ENCODE data around the gene AXDND1. TPM values are rescaled to one million over a fixed set of nuclear protein-coding genes. Genes with fewer than 3 reads are reported as not detected.

Gene AXDND1
- total RNA-seq, 4 donors from 2014 or later: 2.5 TPM; not detected in 3

GRCh38 chr1:179590671-179591070 lies 224.9 kb downstream of the AXDND1 start:
- no peak overlapping the region for H3K27ac ChIP-seq (replicated peaks in 1 of 4)
- no peak for DNase-seq (ENCODE audit: extremely low spot score)
- intact Hi-C loops (cut with DNase I): no loop called here

GRCh38 chr1:179591253-179591591 lies 225.5 kb downstream of the AXDND1 start:
- peaks cover 6 to 15% (median 14%) of the 10 kb centered on the region in 4 donors for H3K4me1 ChIP-seq
- H3K36me3 ChIP-seq: no peaks in the 10 kb centered on the region
- no peak for DNase-seq (ENCODE audit: extremely low spot score)
- H3K4me3 ChIP-seq: peak overlapping the region; percentile 22 to 36 (median 30)
- H3K9me3 ChIP-seq: no peaks in the 10 kb centered on the region
- peaks cover 0 to 44% (median 14%) of the 10 kb centered on the region in 4 donors for H3K27me3 ChIP-seq
- H3K27ac ChIP-seq (replicated peaks in 1 of 4): no peak overlapping the region
- intact Hi-C loops (cut with DNase I): no loop called here
- 35% methylated on average over 7 of the region's 7 CpGs for WGBS
- no peak for TF ChIP-seq EP300 (IDR thresholded peaks at IDR 0.05)
- no peak for TF ChIP-seq CTCF (IDR thresholded peaks at IDR 0.05)
- TF ChIP-seq POLR2AphosphoS5 (IDR thresholded peaks at IDR 0.05): no peak
- TF ChIP-seq POLR2A (IDR thresholded peaks at IDR 0.05; ENCODE audit: low read depth): no peak

More at GRCh38 chr1:179590671-179591070, 224.9 kb downstream of the AXDND1 start:
- no peaks in the 10 kb centered on the region for H3K9me3 ChIP-seq
- no peak overlapping the region for H3K4me3 ChIP-seq
- no peaks in the 10 kb centered on the region for H3K36me3 ChIP-seq
- 78% methylated on average over 8 of the region's 11 CpGs for WGBS
- H3K4me1 ChIP-seq: peaks cover 7 to 20% (median 19%) of the 10 kb centered on the region in 4 donors
- TF ChIP-seq CTCF (IDR thresholded peaks at IDR 0.05) (no peak), EP300 (IDR thresholded peaks at IDR 0.05) (no peak), POLR2AphosphoS5 (IDR thresholded peaks at IDR 0.05) (no peak), POLR2A (IDR thresholded peaks at IDR 0.05; ENCODE audit: low read depth) (no peak)
- peaks cover 0 to 46% (median 14%) of the 10 kb centered on the region in 4 donors for H3K27me3 ChIP-seq

- Histone ChIP-seq H3K4me3 (peak within 1 kb of the TSS; percentile 22 to 36 (median 30)), H3K4me1 (peaks cover 4 to 10% (median 8%) of the 10 kb centered on the region in 4 donors), H3K36me3 (no peaks in the 10 kb centered on the region), H3K27ac (replicated peaks in 1 of 4) (no peak within 1 kb of the TSS), H3K9me3 (no peaks in the 10 kb centered on the region), H3K27me3 (peaks cover 0 to 40% (median 14%) of the 10 kb centered on the region in 4 donors)
- intact Hi-C loops (cut with DNase I): no loop called here
- WGBS: 17% methylated on average over 38 of the region's 75 CpGs
- TF ChIP-seq CTCF (IDR thresholded peaks at IDR 0.05) (no peak), POLR2AphosphoS5 (IDR thresholded peaks at IDR 0.05) (no peak)
- no peak for DNase-seq (ENCODE audit: extremely low spot score)
Observed at GRCh38 chr1:179591592-179592580, 226.1 kb downstream of the AXDND1 start, which contains the start of gene TDRD5. TDRD5 (plus strand) TSS chr1:179591832; CDS start chr1:179592616, 784 bp downstream.

- Histone ChIP-seq H3K36me3 (no peaks in the 10 kb centered on the region), H3K4me3 (no peak overlapping the region), H3K4me1 (no peaks in the 10 kb centered on the region), H3K27ac (replicated peaks in 1 of 4) (no peak overlapping the region), H3K27me3 (peaks cover 0 to 17% (median 0%) of the 10 kb centered on the region in 4 donors), H3K9me3 (peaks cover 0 to 4% (median 0%) of the 10 kb centered on the region in 4 donors)
- WGBS: 65% methylated on average over 1 of the region's 1 CpG
- intact Hi-C loops (cut with DNase I): no loop called here
- DNase-seq (ENCODE audit: extremely low spot score): no peak
- TF ChIP-seq EP300 (IDR thresholded peaks at IDR 0.05) (no peak), CTCF (IDR thresholded peaks at IDR 0.05) (no peak), POLR2A (IDR thresholded peaks at IDR 0.05; ENCODE audit: low read depth) (no peak), POLR2AphosphoS5 (IDR thresholded peaks at IDR 0.05) (no peak)
Observed at GRCh38 chr1:179598631-179599030, 232.9 kb downstream of the AXDND1 start.

Data from esophagus muscularis mucosa (tissue), 4 donors.